IMR-90 (cell line): ENCODE results near the gene TNK1. TPM values are rescaled to one million over a fixed set of nuclear protein-coding genes. Genes with fewer than 3 reads are reported as not detected.

Experiments
- ATAC-seq: fragments of 200-7000 bp; cut with Tn5 transposase; 2 replicates; pipeline ENCODE4 v1.9.1; 2020; ENCODE audit warnings: low read depth, mild to moderate bottlenecking, moderate library complexity
- BruUV-seq: library from RNA; stranded (reverse); fragments of 400-500 nt; replicated peaks from 2 replicates; lab custom pipeline; 2021; lab: Mats Ljungman, UMichigan
- CTCF ChIA-PET: fragments of 300-600 bp; formaldehyde crosslinking; extraction: SDS; loops from one replicate; lab custom pipeline; 2021; ENCODE audit warnings: antibody characterized with exemption; lab: Yijun Ruan, JAX
- POLR2A ChIA-PET: fragments of 300-600 bp; sonication (Branson Sonifier 250); formaldehyde crosslinking; loops from one replicate; lab custom pipeline; 2022; ENCODE audit warnings: antibody characterized with exemption; ENCODE audit not compliant: unreplicated experiment; lab: Charles Lee
- DNase-seq: peaks from one replicate; pipeline ENCODE4 v3.0.0; 2013
- H2AFZ ChIP-seq: replicated peaks from 2 replicates; pipeline ENCODE3; 2013; ENCODE audit warnings: low read length, mild to moderate bottlenecking; ENCODE audit not compliant: poor library complexity
- H2AK5ac ChIP-seq: 2 replicates; pipeline ENCODE4 v1.6.1; 2013; ENCODE audit warnings: low read depth, low read length, inconsistent platforms
- H2AK9ac ChIP-seq: replicated peaks from 2 replicates; pipeline ENCODE3; 2013; ENCODE audit warnings: mild to moderate bottlenecking, low read depth, low read length, moderate library complexity; ENCODE audit not compliant: poor library complexity
- H2BK120ac ChIP-seq: 2 replicates; pipeline ENCODE4 v1.6.1; 2013; ENCODE audit warnings: low read depth, low read length, inconsistent platforms
- H2BK15ac ChIP-seq: 3 replicates; pipeline ENCODE4 v1.6.1; 2013; ENCODE audit warnings: low read depth, low read length, inconsistent platforms
- H2BK20ac ChIP-seq: 2 replicates; pipeline ENCODE4 v1.6.1; 2013; ENCODE audit warnings: low read depth, mild to moderate bottlenecking, inconsistent platforms, low read length, moderate library complexity
- H2BK5ac ChIP-seq: 2 replicates; pipeline ENCODE4 v1.6.1; 2013; ENCODE audit warnings: mild to moderate bottlenecking, low read depth, low read length, inconsistent platforms; ENCODE audit not compliant: poor library complexity, severe bottlenecking
- H3K14ac ChIP-seq: replicated peaks from 2 replicates; pipeline ENCODE4 v1.6.1; 2013; ENCODE audit warnings: low read depth, low read length, inconsistent platforms
- H3K18ac ChIP-seq: 2 replicates; pipeline ENCODE4 v1.6.1; 2013; ENCODE audit warnings: low read depth, low read length, control low read depth
- H3K23ac ChIP-seq: 2 replicates; pipeline ENCODE4 v1.6.1; 2013; ENCODE audit warnings: low read depth, low read length, inconsistent platforms
- H3K27ac ChIP-seq: 2 replicates; pipeline ENCODE4 v1.5.1; 2013; ENCODE audit warnings: mild to moderate bottlenecking, control low read depth, low read length; ENCODE audit not compliant: insufficient read depth
- H3K27me3 ChIP-seq: 2 replicates; pipeline ENCODE4 v1.6.1; 2013; ENCODE audit warnings: low read length; ENCODE audit not compliant: control insufficient read depth, insufficient read depth
- H3K36me3 ChIP-seq: 2 replicates; pipeline ENCODE4 v1.6.1; 2013; ENCODE audit warnings: low read length, mixed read lengths; ENCODE audit not compliant: control insufficient read depth, insufficient read depth
- H3K4ac ChIP-seq: 2 replicates; pipeline ENCODE4 v1.6.1; 2013; ENCODE audit warnings: low read depth, low read length, inconsistent platforms
- H3K4me1 ChIP-seq: 2 replicates; pipeline ENCODE4 v1.6.1; 2013; ENCODE audit warnings: low read length, mixed read lengths; ENCODE audit not compliant: control insufficient read depth, insufficient read depth
- H3K4me2 ChIP-seq: 2 replicates; pipeline ENCODE4 v1.6.1; 2013; ENCODE audit warnings: low read depth, mild to moderate bottlenecking, control low read depth, low read length, moderate library complexity
- H3K4me3 ChIP-seq: 2 replicates; pipeline ENCODE4 v1.5.1; 2013; ENCODE audit warnings: low read depth, mild to moderate bottlenecking, control low read depth, low read length, moderate library complexity; ENCODE audit not compliant: insufficient read depth
- H3K56ac ChIP-seq: 2 replicates; pipeline ENCODE4 v1.6.1; 2013; ENCODE audit warnings: low read length, inconsistent platforms; ENCODE audit not compliant: insufficient read depth; ENCODE audit errors: extremely low read depth
- H3K79me1 ChIP-seq, 2 experiments: 2 replicates each; pipeline ENCODE4 v1.6.1; 2013; ENCODE audit warnings: low read length in 2 of 2, inconsistent platforms in 1 of 2, low read depth in 1 of 2
- H3K9ac ChIP-seq: 2 replicates; pipeline ENCODE4 v1.6.1; 2013; ENCODE audit warnings: low read depth, low read length, control low read depth
- H3K9me1 ChIP-seq: 2 replicates; pipeline ENCODE4 v1.6.1; 2013; ENCODE audit warnings: low read length, inconsistent platforms; ENCODE audit not compliant: insufficient read depth
- H3K9me3 ChIP-seq: 2 replicates; pipeline ENCODE4 v1.6.1; 2013; ENCODE audit warnings: low read length; ENCODE audit not compliant: control insufficient read depth, insufficient read depth
- H4K20me1 ChIP-seq: 2 replicates; pipeline ENCODE4 v1.6.1; 2013; ENCODE audit warnings: low read length, inconsistent platforms; ENCODE audit not compliant: insufficient read depth
- H4K5ac ChIP-seq: 2 replicates; pipeline ENCODE4 v1.6.1; 2013; ENCODE audit warnings: mild to moderate bottlenecking, low read depth, low read length, control low read depth
- H4K8ac ChIP-seq, 2 experiments: 2 replicates each; pipeline ENCODE4 v1.6.1; 2013; ENCODE audit warnings: low read depth in 2 of 2, low read length in 2 of 2, control low read depth in 1 of 2, inconsistent platforms in 1 of 2
- H4K91ac ChIP-seq: 2 replicates; pipeline ENCODE4 v1.6.1; 2013; ENCODE audit warnings: low read depth, low read length, inconsistent platforms; ENCODE audit not compliant: insufficient read depth
- BHLHE40 ChIP-seq: fragments of 150-350 bp; IDR thresholded peaks from 2 replicates; pipeline ENCODE4 v1.6.1; 2016; ENCODE audit warnings: mild to moderate bottlenecking, low read depth, low read length
- CEBPB ChIP-seq: IDR thresholded peaks from 2 replicates; pipeline ENCODE4 v1.6.1; 2012; ENCODE audit warnings: low read depth, low read length, improper control_type of control experiment
- CHD1 ChIP-seq: IDR thresholded peaks from 2 replicates; pipeline ENCODE4 v1.6.1; 2012; ENCODE audit warnings: low read depth, low read length, improper control_type of control experiment
- CTCF ChIP-seq: conservative IDR thresholded peaks from 2 replicates; pipeline ENCODE4 v1.5.1; 2012; ENCODE audit warnings: mild to moderate bottlenecking, low read depth, low read length, improper control_type of control experiment
- ELK1 ChIP-seq: fragments of 150-350 bp; IDR thresholded peaks from 2 replicates; pipeline ENCODE4 v1.6.1; 2016; ENCODE audit warnings: low read depth, mild to moderate bottlenecking, low read length, moderate library complexity, borderline replicate concordance
- FOS ChIP-seq: fragments of 150-350 bp; IDR thresholded peaks from 2 replicates; pipeline ENCODE4 v1.6.1; 2016; ENCODE audit warnings: low read depth, low read length
- MAFK ChIP-seq: IDR thresholded peaks from 2 replicates; pipeline ENCODE4 v1.6.1; 2012; ENCODE audit warnings: low read depth, low read length, improper control_type of control experiment
- MAZ ChIP-seq: IDR thresholded peaks from 2 replicates; pipeline ENCODE4 v1.6.1; 2012; ENCODE audit warnings: low read depth, mild to moderate bottlenecking, low read length, improper control_type of control experiment, moderate library complexity, borderline replicate concordance
- MXI1 ChIP-seq: IDR thresholded peaks from 2 replicates; pipeline ENCODE4 v1.6.1; 2012; ENCODE audit warnings: low read depth, mild to moderate bottlenecking, low read length, moderate library complexity, borderline replicate concordance
- NFE2L2 ChIP-seq: fragments of 150-350 bp; IDR thresholded peaks from 2 replicates; pipeline ENCODE4 v1.6.1; 2016; ENCODE audit warnings: low read depth, mild to moderate bottlenecking, low read length
- POLR2A ChIP-seq: IDR thresholded peaks from 2 replicates; pipeline ENCODE4 v1.6.1; 2012; ENCODE audit warnings: mild to moderate bottlenecking, low read depth, low read length
- RAD21 ChIP-seq: IDR thresholded peaks from 2 replicates; pipeline ENCODE4 v1.6.1; 2012; ENCODE audit warnings: low read length, improper control_type of control experiment
- RCOR1 ChIP-seq: IDR thresholded peaks from 2 replicates; pipeline ENCODE4 v1.6.1; 2012; ENCODE audit warnings: mild to moderate bottlenecking, low read length, improper control_type of control experiment; ENCODE audit not compliant: insufficient replicate concordance
- RFX5 ChIP-seq: IDR thresholded peaks from 2 replicates; pipeline ENCODE4 v1.8.0; 2012; ENCODE audit warnings: low read depth, mild to moderate bottlenecking, low read length, moderate library complexity
- SMC3 ChIP-seq: fragments of 150-350 bp; IDR thresholded peaks from 2 replicates; pipeline ENCODE4 v1.6.1; 2016; ENCODE audit warnings: low read depth, mild to moderate bottlenecking, antibody characterized with exemption, low read length, moderate library complexity
- USF2 ChIP-seq: fragments of 150-350 bp; IDR thresholded peaks from 2 replicates; pipeline ENCODE4 v1.6.1; 2017; ENCODE audit warnings: mild to moderate bottlenecking, antibody characterized with exemption, low read length, low read depth
- WGBS, 2 experiments: methylation state at CpG; one replicate each; pipeline versions ENCODE4 v1.1.5 to v1.1.7; 2013; ENCODE audit warnings: missing lambda C conversion rate in 2 of 2; ENCODE audit not compliant: insufficient read length in 1 of 2; ENCODE audit errors: extremely low coverage in 2 of 2; 5-methylcytosine and 5-hydroxymethylcytosine counted together
- dilution Hi-C: fragments of 300-500 bp; cut with HindIII; formaldehyde crosslinking; loops from one replicate; pipeline ENCODE4 v1.14.3; 2018; ENCODE audit warnings: low sequenced_read_pairs; ENCODE audit not compliant: unreplicated experiment
- in situ Hi-C: fragments of 300-500 bp; cut with MboI; formaldehyde crosslinking; loops from 3 replicates; pipeline ENCODE4 v1.14.3; 2019; ENCODE audit warnings: low sequenced_read_pairs, inconsistent platforms, mixed read lengths
- intact Hi-C: fragments of 100-400 bp; cut with micrococcal nuclease; formaldehyde crosslinking; loops from 2 replicates; pipeline ENCODE4 v1.10.0; 2022
- polyA plus RNA-seq, 3 experiments: library from polyadenylated mRNA; depleted of rRNA; stranded (reverse); fragments of >200 nt; gene quantifications; 2 replicates each; pipeline ENCODE4 v1.2.3, GENCODE V29; 2012; ENCODE audit warnings: low replicate concordance in 1 of 3
- total RNA-seq: library from RNA; depleted of rRNA; stranded (reverse); fragments of >200 nt; gene quantifications from 2 replicates; pipeline ENCODE4 v1.2.3, GENCODE V29; 2012

Gene TNK1
- total and polyA plus RNA-seq, 2 of the 4 experiments (the other 2 are of a cell fraction): 0.44 to 0.54 TPM

GRCh38 chr17:7427549-7427948 is 46.7 kb downstream of the TNK1 start:
- Histone ChIP-seq H2BK20ac (no peak overlapping the region), H3K4me1 (no peaks in the 10 kb centered on the region), H3K4ac (no peak overlapping the region), H3K27ac (no peak overlapping the region), H3K4me3 (no peak overlapping the region), H3K9me1 (0 out of 2 replicates have a peak, but pooled peaks cover 3% of the 10 kb centered on the region), H2AK5ac (no peak overlapping the region), H2AFZ (no peak overlapping the region), H2BK5ac (no peak overlapping the region), H2AK9ac (no peak overlapping the region), H2BK120ac (no peak overlapping the region), H3K9ac (no peak overlapping the region), H2BK15ac (no peak overlapping the region), H3K79me1 (no peaks in the 10 kb centered on the region), H3K18ac (no peak overlapping the region), H4K91ac (no peak overlapping the region), H3K56ac (no peak overlapping the region), H3K9me3 (no peaks in the 10 kb centered on the region), H3K14ac (no peak overlapping the region), H4K5ac (no peak overlapping the region), H3K23ac (no peak overlapping the region), H3K27me3 (peaks cover 2% of the 10 kb centered on the region; the same call in 1 of the 2 replicates), H3K4me2 (no peak overlapping the region), H3K36me3 (no peaks in the 10 kb centered on the region), H4K8ac (no peak overlapping the region), H4K20me1 (no peaks in the 10 kb centered on the region)
- TF ChIP-seq ELK1 (no peak), MAZ (no peak), SMC3 (no peak), CTCF (no peak), MXI1 (no peak), RFX5 (no peak), RCOR1 (no peak), CHD1 (no peak), POLR2A (no peak), NFE2L2 (no peak), FOS (no peak), RAD21 (no peak), CEBPB (no peak), MAFK (no peak), USF2 (no peak), BHLHE40 (no peak)
- intact Hi-C loops (no loop called here), in situ Hi-C loops (no loop called here), dilution Hi-C loops (no loop called here)
- BruUV-seq: no TSS peak
- WGBS, 2 experiments: 93% methylated on average over 3 of the region's 7 CpGs; no CpG with 5 or more reads in 1 of the 2 experiments
- ChIA-PET CTCF (interaction anchor here (1.1 kb wide), 1 partner anchor 9 kb away, joined by 3 read pairs; no protein-coding TSS in a partner anchor), POLR2A (no interaction called here)
- ATAC-seq (no peak), DNase-seq (no peak)
